BLaER1 (cell line): ENCODE results near the gene GLOD4.
A peak's percentile ranks its signal among the peaks of the same experiment; 100 is the strongest.

Experiments used
- H3K27ac ChIP-seq: shearing (Covaris generic); formaldehyde crosslinking; 2 replicates; pipeline ENCODE4 v1.8.1; 2022
- H3K27me3 ChIP-seq: shearing (Covaris generic); formaldehyde crosslinking; 2 replicates; pipeline ENCODE4 v1.8.1; 2022
- H3K36me3 ChIP-seq: shearing (Covaris generic); formaldehyde crosslinking; 2 replicates; pipeline ENCODE4 v1.8.1; 2022
- H3K4me1 ChIP-seq: shearing (Covaris generic); formaldehyde crosslinking; 2 replicates; pipeline ENCODE4 v1.8.1; 2022
- H3K4me2 ChIP-seq: shearing (Covaris generic); formaldehyde crosslinking; 2 replicates; pipeline ENCODE4 v1.8.1; 2022
- H3K4me3 ChIP-seq: shearing (Covaris generic); formaldehyde crosslinking; 2 replicates; pipeline ENCODE4 v1.8.1; 2022
- H3K9ac ChIP-seq: shearing (Covaris generic); formaldehyde crosslinking; 2 replicates; pipeline ENCODE4 v1.8.1; 2022
- H3K9me3 ChIP-seq: shearing (Covaris generic); formaldehyde crosslinking; 2 replicates; pipeline ENCODE4 v1.8.1; 2022
- H4K20me1 ChIP-seq: shearing (Covaris generic); formaldehyde crosslinking; 2 replicates; pipeline ENCODE4 v1.8.1; 2022
- Cebpa-rat ChIP-seq: shearing (Covaris generic); IDR thresholded peaks from 2 replicates; pipeline ENCODE4 v1.8.1; 2022

Gene GLOD4

DNA sequence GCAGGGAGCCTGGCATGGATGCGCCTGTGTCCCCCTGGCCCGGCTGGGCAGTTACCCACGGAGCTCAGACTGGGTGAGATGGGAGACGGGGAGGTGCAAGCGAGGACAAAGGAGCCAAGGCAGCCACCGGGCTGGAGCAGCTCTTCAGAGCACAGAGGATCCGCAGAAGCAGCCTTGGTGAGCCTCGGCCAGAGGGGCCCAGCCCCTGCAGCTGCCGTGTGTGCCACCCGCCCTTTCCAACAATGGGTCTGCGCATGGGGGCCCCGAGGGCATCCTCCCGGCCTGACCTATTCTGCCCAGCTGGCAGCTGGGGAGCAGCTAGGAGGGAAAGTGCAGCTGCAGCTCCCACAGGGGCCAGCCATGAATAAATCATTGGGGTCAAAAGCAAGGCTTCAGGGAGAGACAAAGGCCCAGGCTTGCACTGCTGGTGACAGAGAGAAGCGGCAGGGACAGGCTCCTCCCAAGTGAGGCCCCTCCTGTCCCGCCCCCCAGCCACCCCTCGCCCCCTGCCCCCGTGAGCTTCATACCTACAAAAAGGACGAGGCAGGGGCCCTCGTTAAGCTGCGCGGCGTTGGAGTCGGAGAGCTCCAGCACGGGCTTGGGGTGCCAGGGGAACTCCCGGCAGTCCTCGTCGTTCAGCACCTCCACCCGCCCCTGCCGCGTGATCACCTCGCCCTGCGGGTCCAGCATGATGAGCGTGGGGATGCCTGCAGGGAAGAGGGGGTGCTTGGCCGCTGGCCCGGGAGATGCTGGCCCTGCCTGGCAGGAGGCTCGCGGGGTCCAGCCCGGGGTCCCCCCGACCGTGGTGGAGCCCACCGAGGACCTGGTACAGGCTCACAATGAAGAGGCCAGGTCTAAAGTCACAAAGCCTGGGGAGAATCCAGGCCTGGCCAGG lies 22.7 kb upstream of the GLOD4 start:
- Histone ChIP-seq H3K27ac (peak overlapping the region; percentile 97), H3K4me3 (peak overlapping the region; percentile 76), H3K4me1 (peaks cover 88% of the 10 kb centered on the region), H3K9ac (peak overlapping the region; percentile 96), H4K20me1 (peaks cover 32% of the 10 kb centered on the region), H3K4me2 (peak overlapping the region; percentile 98), H3K36me3 (peaks cover 67% of the 10 kb centered on the region), H3K9me3 (no peaks in the 10 kb centered on the region), H3K27me3 (no peaks in the 10 kb centered on the region)
- no peak for TF ChIP-seq Cebpa-rat

DNA sequence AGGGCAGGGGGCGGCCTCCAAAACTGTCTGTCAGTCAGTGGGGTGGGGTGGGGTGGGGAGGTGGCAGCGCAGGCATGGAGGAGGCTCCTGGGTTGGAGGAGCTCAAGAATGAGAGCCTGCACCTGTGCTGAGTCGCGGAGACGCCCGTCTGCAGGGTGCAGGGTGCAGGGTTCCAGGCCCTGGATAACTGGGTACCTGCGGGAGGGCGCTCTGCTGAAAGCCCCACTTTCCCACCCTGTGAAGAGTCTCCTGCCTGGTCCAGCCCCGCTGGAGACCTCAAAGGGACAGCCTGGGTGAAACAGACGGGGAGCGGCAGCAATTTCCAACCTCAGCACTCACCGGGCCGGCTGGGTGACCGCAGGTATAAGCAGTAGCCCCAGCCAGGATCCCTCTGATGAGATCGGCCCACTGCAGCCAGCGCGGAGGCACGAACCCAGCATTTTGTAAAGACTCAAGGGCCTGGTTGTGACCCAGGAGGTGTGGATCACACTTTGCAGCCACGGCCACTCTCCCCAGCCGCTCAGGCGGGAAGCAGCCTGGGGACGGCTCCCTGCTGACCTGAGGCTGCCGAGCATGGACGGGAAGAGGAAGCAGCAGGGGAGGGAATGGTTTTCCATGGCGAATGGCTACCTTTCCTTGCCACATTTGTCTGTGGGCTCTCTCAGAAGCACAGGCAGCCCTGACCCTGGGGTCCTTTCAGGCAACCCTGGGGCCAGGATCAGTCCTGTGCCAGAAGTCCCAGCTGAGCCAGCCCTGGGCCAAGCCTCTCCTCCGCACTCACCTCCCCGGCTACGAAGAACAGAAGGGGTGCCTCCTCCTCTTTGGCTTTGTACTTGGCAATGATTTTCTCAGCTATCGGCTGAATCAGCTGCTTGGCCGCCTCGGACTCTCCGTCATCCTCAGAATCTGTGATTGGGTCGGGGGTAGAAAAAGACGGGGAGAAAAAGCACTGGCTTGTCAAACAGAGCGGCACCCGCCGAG lies 21.1 kb upstream of the GLOD4 start:
- peak overlapping the region; percentile 76 for H3K4me3 ChIP-seq
- peaks cover 16% of the 10 kb centered on the region for H4K20me1 ChIP-seq
- peak overlapping the region; percentile 96 for H3K9ac ChIP-seq
- TF ChIP-seq Cebpa-rat, result no peak
- peaks cover 62% of the 10 kb centered on the region for H3K36me3 ChIP-seq
- H3K4me1 ChIP-seq, result peaks cover 88% of the 10 kb centered on the region
- peak overlapping the region; percentile 97 for H3K27ac ChIP-seq
- H3K9me3 ChIP-seq, result no peaks in the 10 kb centered on the region
- peak overlapping the region; percentile 98 for H3K4me2 ChIP-seq
- H3K27me3 ChIP-seq, result no peaks in the 10 kb centered on the region

DNA sequence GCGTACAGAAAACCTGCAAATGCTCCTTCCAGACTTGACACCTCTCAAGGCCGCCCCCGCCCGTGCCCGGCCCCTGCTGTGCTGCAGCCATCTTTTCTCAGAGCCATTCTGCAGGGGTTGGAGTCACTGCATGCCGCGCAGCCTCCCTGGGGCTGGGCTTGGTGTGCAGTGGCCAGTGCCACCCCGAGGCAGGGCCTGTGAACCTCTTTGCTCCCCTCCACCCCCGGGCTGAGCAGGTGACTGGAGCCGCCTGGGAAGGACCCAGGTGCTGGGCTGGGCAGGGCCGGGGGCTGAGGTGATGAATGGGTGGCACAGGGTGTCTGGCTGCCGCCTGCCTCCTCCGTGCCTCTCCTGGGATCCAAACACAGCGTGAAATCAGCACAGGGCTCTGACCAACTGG lies 20.4 kb upstream of the GLOD4 start:
- H3K27ac ChIP-seq, result peak overlapping the region; percentile 97
- peaks cover 88% of the 10 kb centered on the region for H3K4me1 ChIP-seq

DNA sequence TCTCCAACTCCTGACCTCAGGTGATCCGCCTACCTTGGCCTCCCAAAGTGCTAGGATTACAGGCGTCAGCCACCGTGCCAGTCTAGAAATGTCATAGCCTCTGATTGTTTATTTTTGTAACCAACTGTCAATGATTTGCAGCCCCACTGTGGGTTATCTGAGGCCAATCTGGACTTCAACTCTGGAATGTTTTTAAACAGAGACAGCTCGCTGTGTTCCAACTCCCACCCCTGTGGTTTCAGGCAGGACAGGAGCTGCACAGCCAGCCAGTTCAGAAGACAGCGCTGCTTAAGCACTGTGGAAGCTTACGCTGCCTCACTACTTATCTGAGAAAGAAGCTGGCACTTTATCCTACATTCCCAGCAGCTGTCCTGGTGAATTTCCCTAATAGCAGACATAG lies 19.6 kb upstream of the GLOD4 start:
- Histone ChIP-seq H3K9ac (peak overlapping the region; percentile 96), H3K36me3 (peaks cover 56% of the 10 kb centered on the region), H4K20me1 (0 out of 2 replicates have a peak, but pooled peaks cover under 1% of the 10 kb centered on the region), H3K4me2 (peak overlapping the region; percentile 98), H3K9me3 (no peaks in the 10 kb centered on the region), H3K4me3 (peak overlapping the region; percentile 76), H3K27me3 (no peaks in the 10 kb centered on the region), H3K27ac (peak overlapping the region; percentile 97), H3K4me1 (peaks cover 88% of the 10 kb centered on the region)
- TF ChIP-seq Cebpa-rat, result no peak

More for the DNA sequence above, 20.4 kb upstream of the GLOD4 start:
- H3K9ac ChIP-seq, result peak overlapping the region; percentile 96
- H3K9me3 ChIP-seq, result no peaks in the 10 kb centered on the region
- H4K20me1 ChIP-seq, result peaks cover 9% of the 10 kb centered on the region
- peak overlapping the region; percentile 98 for H3K4me2 ChIP-seq
- no peak for TF ChIP-seq Cebpa-rat
- peaks cover 57% of the 10 kb centered on the region for H3K36me3 ChIP-seq
- no peaks in the 10 kb centered on the region for H3K27me3 ChIP-seq
- peak overlapping the region; percentile 76 for H3K4me3 ChIP-seq

DNA sequence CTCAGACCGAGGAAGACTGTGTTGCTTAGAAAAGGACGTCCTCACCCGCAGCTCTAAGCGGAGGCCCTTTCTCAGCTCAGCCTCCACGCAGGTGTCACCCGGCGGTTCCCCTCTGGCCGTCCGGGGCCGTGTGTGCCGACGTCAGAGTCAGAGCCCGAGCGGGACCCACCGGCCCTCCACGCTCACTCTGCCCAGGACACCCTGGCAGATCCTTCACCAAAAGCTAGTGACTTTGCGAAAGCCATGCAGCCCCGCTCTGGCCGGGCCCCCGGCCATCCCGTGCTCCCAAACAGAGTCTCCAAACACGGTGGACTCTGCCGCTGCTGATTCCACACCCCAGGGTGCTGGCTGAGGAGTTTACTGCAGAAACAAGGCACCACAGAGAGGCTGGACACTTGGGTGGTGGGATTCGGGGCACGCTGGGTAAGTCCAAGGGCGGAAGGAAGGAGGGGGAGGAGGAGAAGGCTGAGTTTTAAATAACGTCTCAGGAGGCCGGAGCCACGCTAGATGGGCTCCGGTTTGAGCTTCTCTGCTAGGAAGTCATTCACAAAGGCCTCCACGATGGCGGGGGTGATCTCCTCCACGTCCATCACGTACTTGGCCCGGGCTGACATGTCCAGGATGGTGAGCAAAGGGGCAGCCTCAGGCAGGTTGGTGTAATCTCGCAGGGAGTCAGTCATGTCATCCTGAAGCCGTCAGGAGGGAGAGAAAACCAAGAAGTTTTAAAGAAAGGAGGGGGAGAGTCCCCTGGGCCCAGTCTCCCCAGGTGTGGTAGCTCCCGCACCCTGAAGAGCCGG lies 18.6 kb upstream of the GLOD4 start:
- Histone ChIP-seq H3K4me3 (peak overlapping the region; percentile 76), H3K4me1 (peaks cover 88% of the 10 kb centered on the region), H4K20me1 (no peaks in the 10 kb centered on the region), H3K4me2 (peak overlapping the region; percentile 98), H3K27me3 (no peaks in the 10 kb centered on the region), H3K9me3 (no peaks in the 10 kb centered on the region), H3K9ac (peak overlapping the region; percentile 96), H3K36me3 (peaks cover 61% of the 10 kb centered on the region), H3K27ac (peak overlapping the region; percentile 97)
- no peak for TF ChIP-seq Cebpa-rat

DNA sequence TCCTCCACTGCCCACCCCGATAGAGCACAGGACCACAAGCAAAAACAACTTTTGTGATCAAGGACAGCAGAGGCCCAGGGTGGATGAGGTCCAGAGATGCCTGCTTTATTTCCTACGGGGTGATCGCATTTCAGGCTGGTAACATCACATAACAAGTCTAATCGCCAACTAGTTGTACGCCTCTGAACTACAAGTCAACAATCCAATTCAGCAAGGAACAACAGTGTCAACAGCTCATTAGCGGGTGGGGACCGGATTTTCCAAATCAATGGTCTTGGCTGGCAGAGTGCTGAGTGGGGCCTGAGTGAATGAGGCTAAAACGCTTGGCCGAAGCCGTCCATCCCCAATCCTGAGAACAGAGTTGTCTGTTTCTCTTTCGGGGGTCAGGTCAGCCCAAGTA lies 17.2 kb upstream of the GLOD4 start:
- Histone ChIP-seq H3K4me3 (peak overlapping the region; percentile 51; the same call in 1 of the 2 replicates), H4K20me1 (no peaks in the 10 kb centered on the region), H3K4me2 (peak overlapping the region; percentile 98), H3K27ac (peak overlapping the region; percentile 97), H3K9ac (peak overlapping the region; percentile 74), H3K36me3 (peaks cover 56% of the 10 kb centered on the region), H3K9me3 (no peaks in the 10 kb centered on the region), H3K4me1 (peaks cover 89% of the 10 kb centered on the region), H3K27me3 (no peaks in the 10 kb centered on the region)
- no peak for TF ChIP-seq Cebpa-rat

DNA sequence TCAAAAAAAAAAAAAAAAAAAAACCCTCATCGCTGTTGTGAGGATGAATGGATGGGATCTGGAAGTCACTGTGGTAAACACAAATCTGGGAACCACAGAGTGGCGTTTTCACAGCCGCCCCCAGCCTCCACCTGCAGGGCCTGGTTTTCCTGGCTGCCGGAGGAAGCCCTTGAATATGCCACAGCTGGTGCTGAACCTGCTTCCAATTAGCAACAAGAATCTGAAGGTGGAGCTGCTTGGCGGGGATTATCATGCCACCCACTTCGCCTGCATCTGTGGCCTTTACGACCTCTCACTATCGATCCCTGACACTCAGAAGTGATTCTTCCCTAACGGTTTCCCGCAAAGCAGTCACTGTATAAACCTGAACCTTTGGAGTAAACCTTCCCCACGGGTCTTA lies 16.2 kb upstream of the GLOD4 start:
- Histone ChIP-seq H3K27ac (peak overlapping the region; percentile 97), H3K9me3 (no peaks in the 10 kb centered on the region), H3K27me3 (no peaks in the 10 kb centered on the region), H3K36me3 (peaks cover 45% of the 10 kb centered on the region), H3K4me1 (peaks cover 89% of the 10 kb centered on the region), H3K4me3 (peak overlapping the region; percentile 51), H4K20me1 (peaks cover 6% of the 10 kb centered on the region; the same call in 1 of the 2 replicates), H3K4me2 (peak overlapping the region; percentile 98), H3K9ac (peak overlapping the region; percentile 74)
- no peak for TF ChIP-seq Cebpa-rat

DNA sequence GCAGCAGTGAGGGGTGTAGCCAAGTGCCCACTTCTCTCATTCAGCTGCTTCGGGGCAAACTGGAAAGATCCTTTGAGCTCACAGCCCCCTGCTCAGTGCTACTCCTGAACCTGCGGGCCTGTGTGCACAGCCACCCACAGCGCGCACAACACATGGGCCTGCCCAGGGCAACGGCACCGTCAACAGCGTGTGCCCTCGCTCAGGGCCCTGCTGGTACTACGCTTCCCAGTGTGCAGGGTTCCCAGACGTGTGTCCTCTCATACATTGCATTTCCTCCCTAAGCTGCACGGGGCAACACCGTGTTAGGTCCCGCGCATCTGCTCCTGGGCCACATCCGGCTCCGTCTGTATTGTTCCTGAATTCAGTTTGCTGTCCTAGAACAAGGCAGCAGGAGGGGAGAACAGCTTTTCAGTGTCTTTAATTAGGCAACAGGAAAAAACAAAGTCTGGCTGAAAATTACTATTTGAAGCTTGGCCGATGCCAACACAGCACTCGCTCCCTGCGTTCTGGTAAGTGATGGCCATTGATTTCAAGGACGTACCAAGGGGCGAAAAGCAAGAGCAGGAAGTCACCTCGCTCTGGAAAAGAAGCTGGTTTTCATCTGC lies 15.3 kb upstream of the GLOD4 start:
- peaks cover 6% of the 10 kb centered on the region; the same call in 1 of the 2 replicates for H4K20me1 ChIP-seq
- peaks cover 85% of the 10 kb centered on the region for H3K4me1 ChIP-seq
- no peak overlapping the region; the same call in 1 of the 2 replicates for H3K4me3 ChIP-seq
- H3K9ac ChIP-seq, result peak overlapping the region; percentile 31; the same call in 1 of the 2 replicates
- no peaks in the 10 kb centered on the region for H3K27me3 ChIP-seq
- peak overlapping the region; percentile 97 for H3K27ac ChIP-seq
- peak overlapping the region; percentile 98 for H3K4me2 ChIP-seq
- TF ChIP-seq Cebpa-rat, result no peak
- H3K36me3 ChIP-seq, result peaks cover 43% of the 10 kb centered on the region
- no peaks in the 10 kb centered on the region for H3K9me3 ChIP-seq
